ENCODE results near the gene HM13. TPM values are rescaled to one million over a fixed set of nuclear protein-coding genes. Genes with fewer than 3 reads are reported as not detected.

HM13 gene
- total RNA-seq, 2 donors from 2014 or later: 71.6 to 76.7 TPM

- Histone ChIP-seq H3K27ac (peak overlapping the region in 1 of 2 donors; percentile 70), H3K27me3 (replicated peaks; ENCODE audit: insufficient read depth) (no peaks in the 10 kb centered on the region)
- no peak for ATAC-seq (ENCODE audit: insufficient number of reproducible peaks, low FRiP score, low read depth)
Measured at GRCh38 chr20:31484001-31484400, 30.2 kb upstream of the HM13 start.

GRCh38 chr20:31485450-31486339 lies 28.5 kb upstream of the HM13 start:
- H3K4me3 ChIP-seq: peak overlapping the region; percentile 61
- no peak for DNase-seq (ENCODE audit: low spot score)
- no peaks in the 10 kb centered on the region for H3K9me3 ChIP-seq
- H3K36me3 ChIP-seq: no peaks in the 10 kb centered on the region
- peaks cover 0 to 16% of the 10 kb centered on the region in 2 donors for H3K4me1 ChIP-seq (ENCODE audit: control insufficient read depth in 1 of 2, low read depth in 2 of 2)
- no peak for TF ChIP-seq CTCF (IDR thresholded peaks at IDR 0.05)
- peak overlapping the region; percentile 70 to 85 for H3K27ac ChIP-seq
- H3K27me3 ChIP-seq (replicated peaks; ENCODE audit: insufficient read depth): no peaks in the 10 kb centered on the region
- peak; percentile 27 for ATAC-seq (ENCODE audit: insufficient number of reproducible peaks, low FRiP score, low read depth)

More at GRCh38 chr20:31484001-31484400, 30.2 kb upstream of the HM13 start:
- Histone ChIP-seq H3K36me3 (no peaks in the 10 kb centered on the region), H3K4me3 (no peak overlapping the region), H3K4me1 (ENCODE audit: control insufficient read depth in 1 of 2, low read depth in 2 of 2) (peaks cover 0 to 16% of the 10 kb centered on the region in 2 donors), H3K9me3 (no peaks in the 10 kb centered on the region)
- TF ChIP-seq CTCF (IDR thresholded peaks at IDR 0.05): no peak
- DNase-seq (ENCODE audit: low spot score): no peak

- peaks cover 0 to 16% of the 10 kb centered on the region in 2 donors for H3K4me1 ChIP-seq (ENCODE audit: control insufficient read depth in 1 of 2, low read depth in 2 of 2)
- DNase-seq (ENCODE audit: low spot score) (no peak), ATAC-seq (ENCODE audit: insufficient number of reproducible peaks, low FRiP score, low read depth) (no peak)
- H3K4me3 ChIP-seq: no peak overlapping the region
- H3K27me3 ChIP-seq (replicated peaks; ENCODE audit: insufficient read depth): no peaks in the 10 kb centered on the region
- no peak for TF ChIP-seq CTCF (IDR thresholded peaks at IDR 0.05)
- H3K36me3 ChIP-seq: no peaks in the 10 kb centered on the region
- no peaks in the 10 kb centered on the region for H3K9me3 ChIP-seq
- no peak overlapping the region for H3K27ac ChIP-seq
Measured at GRCh38 chr20:31488115-31488514, 26.1 kb upstream of the HM13 start.

- DNase-seq (ENCODE audit: low spot score) (no peak), ATAC-seq (ENCODE audit: insufficient number of reproducible peaks, low FRiP score, low read depth) (no peak)
- H3K36me3 ChIP-seq: no peaks in the 10 kb centered on the region
- H3K4me1 ChIP-seq (ENCODE audit: control insufficient read depth in 1 of 2, low read depth in 2 of 2): peaks cover 0 to 16% of the 10 kb centered on the region in 2 donors
- no peak for TF ChIP-seq CTCF (IDR thresholded peaks at IDR 0.05)
- no peaks in the 10 kb centered on the region for H3K9me3 ChIP-seq
- no peaks in the 10 kb centered on the region for H3K27me3 ChIP-seq (replicated peaks; ENCODE audit: insufficient read depth)
- H3K4me3 ChIP-seq: no peak overlapping the region
- H3K27ac ChIP-seq: no peak overlapping the region
Measured at GRCh38 chr20:31489152-31489551, 25.1 kb upstream of the HM13 start.

- H3K9me3 ChIP-seq: no peaks in the 10 kb centered on the region
- no peaks in the 10 kb centered on the region for H3K27me3 ChIP-seq (replicated peaks; ENCODE audit: insufficient read depth)
- no peak overlapping the region for H3K27ac ChIP-seq
- H3K4me1 ChIP-seq (ENCODE audit: control insufficient read depth in 1 of 2, low read depth in 2 of 2): peaks cover 0 to 9% of the 10 kb centered on the region in 2 donors
- no peaks in the 10 kb centered on the region for H3K36me3 ChIP-seq
- no peak for DNase-seq (ENCODE audit: low spot score)
- ATAC-seq (ENCODE audit: insufficient number of reproducible peaks, low FRiP score, low read depth): no peak
- TF ChIP-seq CTCF (IDR thresholded peaks at IDR 0.05): no peak
- no peak overlapping the region for H3K4me3 ChIP-seq
Measured at GRCh38 chr20:31490752-31491151, 23.5 kb upstream of the HM13 start.

All from thoracic aorta (tissue), 2 donors.